ENCODE results near the gene LEPR.

LEPR gene

DNA sequence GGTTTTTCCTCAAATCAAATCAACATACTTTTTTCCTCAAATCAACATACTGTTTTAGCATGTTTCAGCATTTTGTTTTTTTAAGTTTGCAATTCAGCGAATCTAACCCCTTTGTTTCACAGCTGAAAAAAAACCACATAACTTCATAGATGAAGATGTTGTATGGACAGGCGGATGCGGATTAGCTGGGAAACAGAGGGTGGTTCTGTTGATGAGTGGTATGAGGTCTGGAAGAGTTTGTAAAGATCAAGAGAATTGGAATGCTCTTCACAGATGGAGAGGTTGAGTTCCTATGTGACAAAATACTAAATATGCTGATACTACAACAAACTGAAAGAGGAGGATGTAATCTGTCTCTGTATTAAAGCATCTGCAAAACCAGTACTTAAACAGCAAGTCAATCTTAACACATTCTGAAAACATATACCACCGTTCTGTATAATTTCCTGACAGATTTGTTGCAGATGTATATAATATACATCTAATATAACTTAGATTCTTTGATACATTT lies 10.6 kb upstream of the LEPR start:
- DNase-seq = no peak

- DNase-seq = no peak
Measured at GRCh38 chr1:65412256-65412983, 8.0 kb upstream of the LEPR start.

- no peak for DNase-seq
Measured at GRCh38 chr1:65412984-65413375, 7.5 kb upstream of the LEPR start.

DNA sequence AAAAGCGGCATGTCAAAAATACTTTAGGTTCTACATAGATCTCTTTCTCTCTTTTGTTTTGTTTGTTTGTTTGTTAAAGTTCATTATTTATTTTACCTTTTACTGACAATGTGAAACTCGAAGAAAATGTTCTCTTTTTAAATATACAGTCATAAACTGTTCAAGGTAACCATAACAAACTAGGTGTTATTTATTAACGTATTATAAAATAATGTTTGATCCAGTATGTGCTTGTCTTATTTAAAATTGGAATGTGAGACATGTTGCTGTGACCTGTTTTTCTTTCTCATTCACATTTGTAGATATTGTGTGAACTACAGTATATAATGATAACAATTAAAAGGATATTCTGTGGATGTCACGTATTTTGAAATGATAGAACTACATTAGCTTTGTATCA lies 5.9 kb upstream of the LEPR start:
- DNase-seq = no peak

DNA sequence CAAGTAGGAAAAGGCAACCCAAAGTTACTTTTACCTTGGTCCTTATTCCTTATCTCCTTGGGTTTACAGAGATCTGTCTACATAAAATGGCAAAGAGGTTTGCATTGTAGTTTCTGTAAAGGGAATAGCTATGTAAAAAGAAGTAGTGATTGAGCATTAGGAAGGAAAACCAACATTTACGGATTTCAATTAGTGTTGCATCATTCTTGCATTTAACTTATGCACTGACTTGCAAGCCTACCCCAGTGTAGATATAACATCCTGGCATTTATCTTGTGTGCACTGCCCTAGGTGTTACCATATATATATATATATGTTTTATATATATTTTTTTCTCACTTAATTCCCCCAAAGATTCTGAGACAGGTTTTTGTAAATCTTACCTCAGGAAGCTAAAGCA lies 3.7 kb upstream of the LEPR start:
- DNase-seq = no peak

GRCh38 chr1:65417729-65418128 lies 2.7 kb upstream of the LEPR start:
- no peak for DNase-seq

GRCh38 chr1:65418522-65419185 lies 1.8 kb upstream of the LEPR start:
- no peak for DNase-seq

- DNase-seq = peak; percentile 99
Measured at GRCh38 chr1:65419681-65420589, 533 bp upstream of the LEPR start.

- peak; percentile 27 for DNase-seq
Measured at GRCh38 chr1:65421351-65422025, 1.0 kb downstream of the LEPR start.

DNA sequence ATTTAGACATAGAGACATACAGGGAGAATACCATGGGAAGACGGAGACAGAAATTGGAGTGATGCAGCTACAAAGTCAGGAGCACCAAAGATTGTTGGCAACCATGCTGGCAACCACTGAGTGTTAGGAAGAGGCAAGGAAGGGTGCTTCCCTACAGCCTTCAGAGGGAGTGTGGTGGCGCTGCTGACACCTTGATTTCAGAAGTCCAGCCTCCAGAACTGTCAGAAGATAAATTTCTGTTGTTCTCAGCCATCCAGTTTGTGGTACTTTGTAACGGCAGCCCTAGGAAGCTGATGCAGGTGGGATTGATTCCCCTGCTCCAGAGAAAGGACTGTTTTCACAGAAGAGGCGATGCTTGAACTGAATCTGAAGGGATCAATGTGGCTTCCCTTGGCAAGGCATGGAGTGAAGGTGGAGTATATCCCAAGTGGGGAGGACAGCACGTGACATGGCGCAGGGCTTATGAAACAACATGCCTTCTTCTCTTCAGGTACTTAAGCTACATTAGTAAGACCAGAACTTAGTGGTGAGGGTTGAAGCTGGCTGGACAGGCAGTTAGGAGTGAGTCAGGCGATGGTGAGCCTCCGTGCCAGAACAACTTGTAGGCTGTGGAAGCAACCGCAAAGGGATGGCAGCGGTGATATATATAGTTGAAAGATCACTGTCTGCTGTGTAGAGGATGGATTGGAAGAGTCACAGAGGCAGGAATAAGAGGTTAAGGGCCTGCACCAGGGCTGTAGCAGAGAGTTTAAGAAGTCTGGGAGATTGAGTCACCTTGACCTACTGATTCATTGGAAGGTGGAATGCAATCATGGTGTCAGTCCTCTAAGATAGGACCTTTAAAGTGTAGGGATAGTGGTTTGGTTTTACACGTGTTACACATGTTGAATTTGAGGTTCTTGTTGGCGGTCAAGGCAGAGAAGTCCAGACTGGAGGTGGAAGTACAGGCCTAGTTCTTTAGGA lies 2.1 kb downstream of the LEPR start:
- DNase-seq = no peak

DNA sequence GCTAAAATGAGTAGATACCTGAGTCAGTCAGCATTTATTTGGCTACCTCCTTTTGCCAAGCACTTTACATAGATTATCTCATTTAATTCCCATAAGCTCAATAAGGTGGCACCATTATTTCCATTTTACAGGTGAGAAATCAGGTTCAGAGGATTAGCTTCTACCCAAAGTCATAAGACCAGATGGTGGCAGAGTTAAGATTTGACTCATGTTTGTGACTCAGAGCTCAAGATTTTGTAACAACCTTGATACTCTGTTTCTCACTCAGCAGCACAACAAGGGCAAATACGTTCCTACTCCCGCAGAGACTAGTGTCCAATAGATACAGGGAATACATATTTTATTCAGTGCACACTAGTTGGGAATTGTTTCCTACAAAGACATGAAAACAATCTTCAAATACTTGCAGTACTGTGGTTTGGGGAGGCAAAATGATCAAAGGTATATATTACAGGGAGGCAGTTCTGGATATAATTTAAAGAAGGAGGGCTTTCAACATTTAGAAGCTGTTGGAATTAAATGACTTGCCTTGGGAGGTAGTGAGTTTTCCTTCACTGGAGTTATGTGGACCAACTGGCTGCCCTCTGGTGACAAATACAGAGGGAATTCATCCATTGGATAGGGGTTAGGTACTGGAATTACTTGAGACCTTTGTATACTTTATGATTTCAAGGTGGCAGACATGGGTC lies 3.6 kb downstream of the LEPR start:
- no peak for DNase-seq

DNA sequence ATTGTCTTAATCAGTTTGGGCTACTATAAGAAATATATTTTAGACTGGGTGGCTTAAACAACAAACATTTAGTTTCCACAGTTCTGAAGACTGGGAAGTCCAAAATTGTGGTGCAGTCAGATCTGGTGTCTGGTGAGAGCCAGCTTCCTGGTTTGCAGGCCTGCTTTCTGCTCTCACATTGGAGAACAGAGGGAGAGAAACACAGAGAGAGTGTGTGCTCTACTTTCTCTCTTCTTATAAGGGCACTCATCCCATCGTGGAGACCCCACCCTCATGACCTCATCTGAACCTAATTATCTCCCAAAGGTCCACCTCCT lies 4.1 kb downstream of the LEPR start:
- no peak for DNase-seq

DNA sequence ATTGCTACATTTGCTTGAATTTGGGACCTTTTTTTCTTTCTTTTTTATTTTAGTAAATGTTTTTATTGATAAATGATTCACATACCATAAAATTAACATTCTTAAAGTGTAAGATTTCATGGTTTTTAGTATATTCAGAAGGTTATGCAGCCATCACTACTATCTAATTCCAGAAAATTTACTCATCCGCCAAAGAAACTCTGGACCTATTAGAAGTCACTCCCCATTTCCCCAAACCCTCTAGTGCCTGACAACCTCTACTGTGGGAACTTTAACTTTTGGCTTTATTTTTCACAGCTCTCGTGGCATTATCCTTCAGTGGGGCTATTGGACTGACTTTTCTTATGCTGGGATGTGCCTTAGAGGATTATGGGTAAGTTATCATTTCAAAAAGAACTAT lies 4.5 kb downstream of the LEPR start:
- DNase-seq = no peak

DNA sequence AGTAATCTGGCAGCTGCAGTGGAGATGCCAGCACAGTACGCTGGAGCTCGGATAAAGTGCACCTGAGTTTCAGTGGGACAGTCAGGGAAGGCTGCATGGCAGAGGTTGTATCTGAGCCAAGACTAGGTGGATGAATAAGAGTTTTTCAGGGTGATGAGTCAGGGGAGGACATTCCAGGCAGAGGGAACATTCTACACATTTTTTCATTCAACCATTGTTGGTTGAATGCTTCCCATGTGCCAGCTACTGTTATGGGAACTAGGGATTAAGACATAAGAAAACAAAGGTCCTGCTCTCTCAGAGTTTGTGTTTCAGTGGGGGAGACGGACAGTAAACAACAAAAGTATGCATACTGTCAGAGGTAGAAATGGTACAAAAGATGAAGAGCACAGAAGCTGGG lies 5.2 kb downstream of the LEPR start:
- DNase-seq = no peak

- no peak for DNase-seq
Measured at GRCh38 chr1:65429078-65429477, 8.6 kb downstream of the LEPR start.

GRCh38 chr1:65429806-65430205 lies 9.3 kb downstream of the LEPR start:
- DNase-seq = no peak

DNA sequence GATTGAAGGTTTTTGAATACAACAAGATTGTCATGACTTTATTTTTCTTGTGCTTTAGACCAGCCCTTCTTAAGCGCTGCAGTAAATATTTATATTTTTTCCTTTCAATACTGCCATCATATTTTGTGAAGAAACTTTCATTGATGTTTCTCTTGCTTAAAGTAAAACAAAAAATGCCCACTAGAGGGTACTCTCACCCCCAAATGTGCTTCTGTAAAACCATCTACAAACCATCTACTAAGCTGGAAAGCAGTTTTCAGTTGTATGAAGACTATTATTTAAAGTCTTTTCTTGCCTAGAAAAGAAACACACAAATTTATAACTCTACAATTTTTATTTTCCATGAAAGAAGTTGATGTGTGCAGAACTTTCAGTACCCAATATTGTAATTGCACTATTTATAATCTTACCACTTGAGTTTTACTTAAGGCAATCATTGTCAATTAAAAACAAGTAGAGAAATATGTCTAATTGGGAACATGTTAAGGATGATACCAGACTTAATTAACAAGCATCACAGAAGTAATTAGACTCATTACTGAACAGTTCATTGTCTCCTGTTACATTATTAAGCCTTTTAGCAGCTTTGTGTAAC lies 10.7 kb downstream of the LEPR start:
- peak; percentile 50 for DNase-seq

- no peak for DNase-seq
Measured at GRCh38 chr1:65432918-65433317, 12.4 kb downstream of the LEPR start.

GRCh38 chr1:65434255-65434654 lies 13.8 kb downstream of the LEPR start:
- no peak for DNase-seq

DNA sequence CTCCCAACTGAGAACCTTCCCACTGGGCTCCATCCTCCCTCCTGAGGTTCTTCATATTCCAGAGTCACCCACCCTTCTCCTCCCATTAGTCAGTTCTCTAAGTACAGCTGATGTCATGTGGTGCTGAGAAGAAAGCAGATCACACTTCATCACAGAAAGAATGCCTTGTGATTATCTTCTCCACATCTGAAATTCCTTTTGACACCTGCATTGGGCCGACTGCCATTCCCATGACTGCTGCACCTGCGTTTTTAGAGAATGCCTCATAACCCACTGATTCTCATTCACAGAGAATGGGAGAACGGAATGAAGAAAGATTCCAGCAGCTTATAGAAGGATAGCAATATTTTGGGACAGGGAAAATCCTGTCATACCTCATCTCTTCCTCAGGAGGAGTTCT lies 14.3 kb downstream of the LEPR start:
- DNase-seq = no peak

GRCh38 chr1:65435987-65436386 lies 15.5 kb downstream of the LEPR start:
- DNase-seq = no peak

All from NCI-H2171 treated with DMSO at 0.1 percent for 48 hours (cell line).